Suprapubic skin (tissue), 4 donors: ENCODE results near the gene MYO5B. TPM values are rescaled to one million over a fixed set of nuclear protein-coding genes. Genes with fewer than 3 reads are reported as not detected.

Source experiments
- DNase-seq, 2 donors: peaks; one replicate each; pipeline ENCODE4 v3.0.0-alpha.2; 2019; ENCODE audit warnings: low spot score in 2 of 2
- H3K27ac ChIP-seq: fragments of 200-600 bp; sonication (generic); one replicate; pipeline ENCODE4 v1.5.1; 2019
- H3K27me3 ChIP-seq: fragments of 200-600 bp; sonication (generic); one replicate; pipeline ENCODE4 v1.5.1; 2019
- H3K36me3 ChIP-seq: fragments of 200-600 bp; sonication (generic); one replicate; pipeline ENCODE4 v1.5.1; 2019
- H3K4me1 ChIP-seq: fragments of 200-600 bp; sonication (generic); one replicate; pipeline ENCODE4 v1.5.1; 2019
- H3K4me3 ChIP-seq: fragments of 200-600 bp; sonication (generic); one replicate; pipeline ENCODE4 v1.5.1; 2019; ENCODE audit warnings: mild to moderate bottlenecking
- H3K9me3 ChIP-seq: fragments of 200-600 bp; sonication (generic); one replicate; pipeline ENCODE4 v1.5.1; 2019
- CTCF ChIP-seq, 2 donors: fragments of 200-600 bp in 1 of 2; fragments of 450-650 bp in 1 of 2; sonication (generic) in 1 of 2; IDR thresholded peaks; one replicate each; pipeline ENCODE4 v1.5.1; 2016 to 2019; ENCODE audit warnings: antibody characterized with exemption in 2 of 2, mild to moderate bottlenecking in 1 of 2, moderate library complexity in 1 of 2
- EP300 ChIP-seq: sonication (generic); formaldehyde crosslinking; IDR thresholded peaks from one replicate; pipeline ENCODE4 v1.6.1; 2017; ENCODE audit warnings: antibody characterized with exemption
- POLR2A ChIP-seq, 2 donors: fragments of 450-650 bp; IDR thresholded peaks; one replicate each; pipeline ENCODE4 v1.6.1; 2017; ENCODE audit warnings: antibody characterized with exemption in 2 of 2, mild to moderate bottlenecking in 2 of 2, moderate library complexity in 2 of 2
- POLR2AphosphoS5 ChIP-seq, 3 donors: sonication (generic); formaldehyde crosslinking; IDR thresholded peaks; one replicate each; pipeline ENCODE4 v1.6.1; 2017; ENCODE audit warnings: antibody characterized with exemption in 3 of 3
- WGBS: methylation state at CpG from one replicate; pipeline ENCODE4 v1.1.5; 2018; 5-methylcytosine and 5-hydroxymethylcytosine counted together
- total RNA-seq, 4 donors: library from RNA; depleted of rRNA; stranded (reverse); fragments of >200 nt; gene quantifications; one replicate each; pipeline ENCODE4 v1.1.0, GENCODE V29; 2016

Gene MYO5B
- total RNA-seq, 4 donors from 2014 or later: 30.3 to 44.4 (median 40.7) TPM

DNA sequence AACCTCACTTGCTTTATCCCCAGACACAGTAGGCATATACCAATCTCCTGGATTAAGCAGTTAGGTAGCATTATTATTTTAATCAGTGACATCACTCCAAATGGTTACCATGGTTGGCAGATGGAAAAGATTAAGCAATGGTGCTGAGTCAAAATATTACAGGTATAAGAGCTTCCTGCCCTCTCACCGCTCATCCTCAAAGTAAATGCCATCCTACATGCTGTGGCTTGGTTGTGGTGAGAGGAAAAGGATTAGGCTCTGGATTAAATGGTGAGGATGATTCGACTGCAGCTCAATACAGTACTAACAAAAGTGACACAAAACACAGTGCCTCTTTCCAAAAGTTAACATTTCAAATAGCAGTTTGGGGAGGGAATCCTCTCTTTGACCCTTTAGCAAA lies 272.7 kb downstream of the MYO5B start:
- H3K9me3 ChIP-seq: no peaks in the 10 kb centered on the region
- H3K36me3 ChIP-seq: no peaks in the 10 kb centered on the region
- no peak for DNase-seq
- TF ChIP-seq CTCF (IDR thresholded peaks at IDR 0.05) (no peak), POLR2AphosphoS5 (IDR thresholded peaks at IDR 0.05) (no peak), POLR2A (IDR thresholded peaks at IDR 0.05) (no peak), EP300 (no peak)
- WGBS: 62% methylated on average over 2 of the region's 2 CpGs
- peaks cover 4% of the 10 kb centered on the region for H3K27me3 ChIP-seq
- H3K27ac ChIP-seq: no peak overlapping the region
- no peak overlapping the region for H3K4me3 ChIP-seq
- H3K4me1 ChIP-seq: peaks cover 5% of the 10 kb centered on the region

DNA sequence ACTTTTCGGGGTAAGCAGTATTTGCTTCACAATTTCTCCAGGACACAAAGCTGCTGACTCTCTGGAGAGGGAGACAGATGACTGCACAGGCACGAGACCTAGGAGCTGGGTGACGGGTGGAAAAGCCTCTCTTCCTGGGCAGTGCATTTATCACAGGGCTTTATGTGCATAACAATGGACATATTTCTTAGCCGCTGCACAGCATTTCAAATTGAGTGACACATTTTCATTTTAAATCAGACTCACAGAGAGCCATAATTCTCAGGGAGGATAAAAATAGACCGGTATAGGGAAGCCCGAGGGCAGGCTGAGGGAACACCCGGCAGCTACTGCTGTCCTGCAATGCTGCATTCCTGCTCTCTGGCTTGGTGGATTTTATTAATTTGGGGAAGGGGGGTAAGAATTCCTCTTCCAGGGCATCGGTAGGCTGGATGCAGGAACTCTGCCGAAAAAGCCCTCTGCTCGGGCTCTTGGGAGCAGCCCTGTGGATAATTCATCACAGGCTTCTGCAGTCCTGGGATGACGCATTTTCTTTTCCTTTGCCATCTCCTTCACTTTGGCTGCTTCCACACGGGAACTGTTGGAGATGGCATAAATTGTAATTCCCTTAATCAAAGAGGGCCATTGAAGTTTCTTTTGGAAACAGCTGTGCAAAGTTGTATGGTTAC lies 273.5 kb downstream of the MYO5B start:
- WGBS: 32% methylated on average over 12 of the region's 12 CpGs
- H3K27ac ChIP-seq: no peak overlapping the region

DNA sequence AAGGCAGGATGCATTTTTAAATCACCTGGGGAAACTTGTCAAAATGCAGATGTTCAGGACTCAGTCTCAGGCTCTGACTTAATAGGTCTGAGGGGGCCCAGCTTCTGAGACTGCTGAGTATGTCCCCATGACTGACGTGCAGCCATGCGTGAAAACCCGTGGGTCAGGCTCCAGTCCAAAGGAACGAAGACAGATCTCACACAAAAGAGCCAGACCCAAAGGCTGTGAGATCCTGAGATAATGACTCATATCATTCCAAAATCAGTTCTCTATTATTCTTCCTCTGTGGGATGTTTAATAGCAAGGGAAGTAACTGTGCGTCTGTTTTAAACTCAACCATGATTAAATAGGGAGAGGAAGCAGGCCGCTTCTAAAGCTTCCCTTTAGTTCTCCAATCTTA lies 274.2 kb downstream of the MYO5B start:
- no peak for TF ChIP-seq CTCF (IDR thresholded peaks at IDR 0.05)
- TF ChIP-seq POLR2AphosphoS5 (IDR thresholded peaks at IDR 0.05): no peak
- no peak for TF ChIP-seq EP300
- TF ChIP-seq POLR2A (IDR thresholded peaks at IDR 0.05): no peak
- Histone ChIP-seq H3K4me1 (peaks cover 5% of the 10 kb centered on the region), H3K27ac (no peak overlapping the region), H3K9me3 (no peaks in the 10 kb centered on the region), H3K36me3 (no peaks in the 10 kb centered on the region), H3K4me3 (no peak overlapping the region), H3K27me3 (peaks cover 4% of the 10 kb centered on the region)
- DNase-seq: no peak
- 25% methylated on average over 6 of the region's 6 CpGs for WGBS

More for the DNA sequence above, 273.5 kb downstream of the MYO5B start:
- H3K9me3 ChIP-seq: no peaks in the 10 kb centered on the region
- peaks cover 5% of the 10 kb centered on the region for H3K4me1 ChIP-seq
- no peak overlapping the region for H3K4me3 ChIP-seq
- DNase-seq: no peak
- H3K36me3 ChIP-seq: no peaks in the 10 kb centered on the region
- peaks cover 4% of the 10 kb centered on the region for H3K27me3 ChIP-seq
- TF ChIP-seq POLR2A (IDR thresholded peaks at IDR 0.05) (no peak), POLR2AphosphoS5 (IDR thresholded peaks at IDR 0.05) (no peak), CTCF (IDR thresholded peaks at IDR 0.05) (no peak), EP300 (no peak)

- 87% methylated on average over 5 of the region's 5 CpGs for WGBS
- no peak overlapping the region for H3K27ac ChIP-seq
- TF ChIP-seq POLR2AphosphoS5 (IDR thresholded peaks at IDR 0.05) (no peak), EP300 (no peak), POLR2A (IDR thresholded peaks at IDR 0.05) (no peak), CTCF (IDR thresholded peaks at IDR 0.05) (no peak)
- peaks cover 4% of the 10 kb centered on the region for H3K27me3 ChIP-seq
- no peaks in the 10 kb centered on the region for H3K36me3 ChIP-seq
- no peak for DNase-seq
- H3K9me3 ChIP-seq: no peaks in the 10 kb centered on the region
- no peak overlapping the region for H3K4me3 ChIP-seq
- H3K4me1 ChIP-seq: peaks cover 5% of the 10 kb centered on the region
Observed at GRCh38 chr18:49917742-49918141, 277.2 kb downstream of the MYO5B start.

DNA sequence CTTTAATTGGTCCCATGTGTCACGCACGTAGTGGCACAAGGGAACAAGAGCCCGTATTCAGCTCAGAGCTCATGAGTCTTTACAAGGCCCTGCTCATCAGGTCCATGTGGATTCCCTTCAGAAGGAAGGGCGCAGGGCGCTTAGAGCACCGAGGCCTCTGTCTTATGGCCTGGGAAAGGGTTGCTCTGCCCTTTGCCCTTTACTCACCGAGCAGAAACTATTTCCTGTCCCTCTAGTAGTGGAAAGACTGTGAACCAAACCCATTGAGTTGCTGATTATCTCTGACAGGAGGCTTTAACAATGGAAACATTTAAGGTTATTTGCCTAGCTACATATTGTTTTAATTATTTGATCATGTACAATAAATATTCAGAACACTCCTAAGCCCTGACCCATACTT lies 279.6 kb downstream of the MYO5B start:
- peaks cover 4% of the 10 kb centered on the region for H3K27me3 ChIP-seq
- WGBS: 75% methylated on average over 7 of the region's 7 CpGs
- no peaks in the 10 kb centered on the region for H3K36me3 ChIP-seq
- DNase-seq: no peak
- no peak overlapping the region for H3K27ac ChIP-seq
- TF ChIP-seq POLR2A (IDR thresholded peaks at IDR 0.05) (no peak), CTCF (IDR thresholded peaks at IDR 0.05) (no peak), EP300 (no peak), POLR2AphosphoS5 (IDR thresholded peaks at IDR 0.05) (no peak)
- no peaks in the 10 kb centered on the region for H3K9me3 ChIP-seq
- no peaks in the 10 kb centered on the region for H3K4me1 ChIP-seq
- H3K4me3 ChIP-seq: no peak overlapping the region
